GM12873 (cell line): ENCODE data around the gene TXNDC5.

Experiments used
- CTCF ChIP-seq: IDR thresholded peaks from 2 replicates; pipeline ENCODE4 v1.5.1; 2012; ENCODE audit warnings: low read depth, mild to moderate bottlenecking, moderate library complexity, low read length, control low read depth; ENCODE audit not compliant: insufficient read depth; ENCODE audit errors: missing control alignments

Gene TXNDC5

GRCh38 chr6:7939864-7940228 is 29.3 kb upstream of the TXNDC5 start:
- peak; percentile 4 for TF ChIP-seq CTCF

GRCh38 chr6:7939184-7939863 is 28.7 kb upstream of the TXNDC5 start:
- no peak for TF ChIP-seq CTCF

GRCh38 chr6:7938562-7939183 is 28.1 kb upstream of the TXNDC5 start:
- no peak for TF ChIP-seq CTCF

GRCh38 chr6:7933794-7934193 is 23.2 kb upstream of the TXNDC5 start:
- TF ChIP-seq CTCF = no peak

GRCh38 chr6:7932625-7933024 is 22.0 kb upstream of the TXNDC5 start:
- TF ChIP-seq CTCF = no peak

GRCh38 chr6:7924867-7925266 is 14.3 kb upstream of the TXNDC5 start:
- no peak for TF ChIP-seq CTCF

GRCh38 chr6:7922596-7922995 is 12.0 kb upstream of the TXNDC5 start:
- no peak for TF ChIP-seq CTCF
